HG03045 (cell line): Measurements from ENCODE around the gene HBQ1.
"Not testable (repeated sequence)": the region's sequence is repeated elsewhere in the genome, so short reads cannot be mapped to it uniquely, and the experiment has no call there.

ENCODE experiments used
- ATAC-seq: cut with Tn5 transposase; IDR thresholded peaks from one replicate; pipeline ENCODE4 v1.9.1; 2021; ENCODE audit warnings: mild to moderate bottlenecking, moderate library complexity; ENCODE audit not compliant: unreplicated experiment

HBQ1 gene

DNA sequence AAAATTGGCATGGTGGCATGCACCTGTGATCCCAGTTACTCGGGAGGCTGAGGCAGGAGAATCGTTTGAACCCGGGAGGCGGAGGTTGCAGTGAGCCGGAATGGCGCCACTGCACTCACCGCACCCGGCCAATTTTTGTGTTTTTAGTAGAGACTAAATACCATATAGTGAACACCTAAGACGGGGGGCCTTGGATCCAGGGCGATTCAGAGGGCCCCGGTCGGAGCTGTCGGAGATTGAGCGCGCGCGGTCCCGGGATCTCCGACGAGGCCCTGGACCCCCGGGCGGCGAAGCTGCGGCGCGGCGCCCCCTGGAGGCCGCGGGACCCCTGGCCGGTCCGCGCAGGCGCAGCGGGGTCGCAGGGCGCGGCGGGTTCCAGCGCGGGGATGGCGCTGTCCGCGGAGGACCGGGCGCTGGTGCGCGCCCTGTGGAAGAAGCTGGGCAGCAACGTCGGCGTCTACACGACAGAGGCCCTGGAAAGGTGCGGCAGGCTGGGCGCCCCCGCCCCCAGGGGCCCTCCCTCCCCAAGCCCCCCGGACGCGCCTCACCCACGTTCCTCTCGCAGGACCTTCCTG is at the start of gene HBQ1:
TSS of gene HBQ1 (plus strand) at position 359 of the 575 bp plus-strand sequence. CDS start at position 387, 28 bp downstream.
- no peak for ATAC-seq

DNA sequence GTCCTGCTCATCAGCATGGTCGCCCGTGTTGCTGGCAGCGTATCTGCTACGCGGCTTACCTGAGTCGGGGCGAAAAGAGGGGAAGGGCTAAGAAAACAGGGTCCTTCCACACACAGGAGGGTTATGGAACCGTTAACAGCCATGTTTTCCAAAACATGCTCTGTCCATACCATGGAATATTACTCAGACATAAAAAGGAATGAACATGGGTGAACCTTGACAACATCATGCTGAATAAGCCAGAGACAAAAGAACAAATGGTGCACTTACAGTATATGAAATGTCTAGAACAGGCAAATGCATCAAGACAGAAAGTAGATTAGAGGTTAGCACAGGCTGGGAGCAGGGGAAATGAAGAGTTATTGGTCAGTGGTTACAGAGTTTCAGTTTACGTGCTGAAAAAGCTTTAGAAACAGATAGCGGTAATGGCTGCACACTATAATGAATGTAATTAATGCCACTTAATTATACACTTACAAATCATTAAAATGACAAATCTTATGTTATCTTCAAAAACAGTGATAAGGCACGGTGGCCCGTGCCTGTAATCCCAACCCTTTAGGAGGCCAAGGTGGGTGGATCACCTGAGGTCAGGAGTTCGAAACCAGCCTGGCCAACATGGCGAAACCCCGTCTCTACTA is 49.6 kb upstream of the HBQ1 start:
- no peak for ATAC-seq

DNA sequence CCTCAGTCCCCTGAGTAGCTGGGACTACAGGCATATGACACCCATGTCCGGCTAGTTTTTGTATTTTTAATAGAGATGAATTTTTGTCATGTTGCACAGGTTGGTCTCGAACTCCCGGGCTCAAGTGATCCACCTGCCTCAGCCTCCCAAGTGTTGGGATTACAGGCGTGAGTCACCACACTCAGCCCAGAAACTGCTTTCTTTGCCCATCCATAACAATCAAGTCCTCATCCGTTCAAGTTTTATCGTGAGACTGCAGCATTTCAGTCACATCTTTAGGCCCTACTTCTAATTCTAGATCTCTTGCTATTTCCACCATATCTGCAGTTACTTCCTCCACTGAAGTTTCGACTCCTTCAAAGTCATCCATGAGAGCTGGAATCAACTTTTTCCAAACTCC is 48.1 kb upstream of the HBQ1 start:
- no peak for ATAC-seq

DNA sequence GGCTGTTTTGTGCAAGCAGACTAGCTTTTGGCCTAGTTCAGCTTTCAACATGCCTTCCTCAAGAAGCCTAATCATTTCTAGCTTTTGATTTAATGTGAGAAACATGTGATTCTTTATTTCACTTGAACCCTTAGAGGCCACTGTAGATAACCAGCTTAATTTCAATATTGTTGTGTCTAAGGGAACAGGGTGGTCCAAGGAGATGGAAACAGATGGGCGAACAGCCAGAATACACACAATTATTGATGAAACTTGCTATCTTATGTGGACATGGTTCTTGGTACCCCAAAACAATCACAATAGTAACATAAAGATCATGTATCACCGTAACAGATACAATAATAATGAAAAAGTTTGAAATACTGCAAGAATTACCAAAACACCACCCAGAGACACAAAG is 46.5 kb upstream of the HBQ1 start:
- ATAC-seq: no peak

DNA sequence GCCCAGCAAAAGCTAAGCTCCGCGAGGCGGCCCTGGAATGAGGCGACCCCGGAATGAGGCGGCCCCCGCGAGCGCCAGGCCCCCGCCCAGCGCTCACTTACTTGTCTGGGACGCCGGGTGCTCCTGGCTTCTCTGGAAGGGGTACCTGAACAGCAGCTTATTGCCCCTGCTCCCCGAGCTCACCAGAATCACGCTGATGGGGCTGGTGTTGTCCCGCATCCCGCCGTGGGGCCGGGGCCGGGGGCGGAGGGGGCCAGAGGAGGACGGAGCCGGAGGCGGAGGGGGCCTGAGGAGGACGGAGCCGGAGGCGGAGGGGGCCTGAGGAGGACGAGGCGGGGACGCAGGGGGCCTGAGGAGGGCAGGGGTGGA is 42.2 kb upstream of the HBQ1 start:
- ATAC-seq: no peak

DNA sequence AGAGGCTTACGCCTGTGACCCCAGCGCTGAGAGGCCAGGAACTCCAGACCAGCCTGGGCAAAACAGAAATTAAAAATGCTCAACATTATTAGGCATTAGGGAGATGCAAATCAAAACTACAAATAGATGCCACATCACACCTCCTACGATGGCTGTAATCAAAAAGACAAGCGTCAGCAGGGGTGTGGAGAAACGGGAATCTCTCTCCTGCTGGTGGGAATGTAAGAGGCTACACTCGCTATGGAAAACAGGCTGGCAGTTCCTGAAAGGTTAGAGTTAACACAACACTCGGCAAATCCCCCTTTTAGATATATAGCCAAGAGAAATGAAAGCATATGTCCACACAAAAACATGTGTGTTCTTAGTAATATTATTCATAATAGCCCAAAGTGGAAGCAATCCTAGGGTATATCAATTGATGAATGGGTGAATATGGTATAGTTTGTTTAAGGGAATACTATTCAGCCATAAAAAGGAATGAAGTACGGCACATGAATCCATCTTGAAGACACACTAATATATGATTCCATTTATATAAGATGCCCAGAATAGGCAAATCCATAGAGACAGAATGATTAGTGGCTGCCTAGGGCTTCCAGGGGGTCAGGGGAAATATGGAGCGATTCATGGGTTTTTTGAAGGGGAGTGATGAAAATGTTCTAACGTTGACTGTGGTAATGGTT is 39.9 kb upstream of the HBQ1 start:
- ATAC-seq: no peak

DNA sequence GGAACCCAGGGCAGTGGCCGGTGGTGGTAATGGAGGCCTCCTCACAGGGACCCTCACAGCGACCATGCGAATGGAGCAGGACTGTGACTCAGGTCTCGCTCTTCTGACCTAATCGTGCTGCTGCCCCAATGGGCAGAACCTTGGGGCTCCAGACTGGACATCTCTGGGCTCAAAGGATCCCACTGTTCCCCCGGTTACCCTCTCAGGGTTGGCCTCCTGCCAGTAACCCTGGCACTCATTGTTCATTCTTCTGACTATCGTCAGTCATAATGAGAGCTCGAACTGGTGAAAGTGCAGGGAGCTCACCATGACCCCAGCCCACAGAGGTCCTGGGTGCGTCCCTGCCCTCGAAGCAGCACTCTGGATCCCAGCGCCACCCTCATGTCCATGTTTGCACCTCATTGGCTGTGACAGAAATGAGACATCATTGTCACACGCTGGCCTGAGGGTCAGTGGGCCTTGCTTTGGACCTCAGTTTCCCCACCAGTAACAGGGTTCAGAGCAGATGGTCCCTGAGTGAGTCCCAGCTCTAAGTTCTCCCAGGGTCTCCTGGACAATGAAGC is 37.8 kb upstream of the HBQ1 start:
- ATAC-seq: no peak

DNA sequence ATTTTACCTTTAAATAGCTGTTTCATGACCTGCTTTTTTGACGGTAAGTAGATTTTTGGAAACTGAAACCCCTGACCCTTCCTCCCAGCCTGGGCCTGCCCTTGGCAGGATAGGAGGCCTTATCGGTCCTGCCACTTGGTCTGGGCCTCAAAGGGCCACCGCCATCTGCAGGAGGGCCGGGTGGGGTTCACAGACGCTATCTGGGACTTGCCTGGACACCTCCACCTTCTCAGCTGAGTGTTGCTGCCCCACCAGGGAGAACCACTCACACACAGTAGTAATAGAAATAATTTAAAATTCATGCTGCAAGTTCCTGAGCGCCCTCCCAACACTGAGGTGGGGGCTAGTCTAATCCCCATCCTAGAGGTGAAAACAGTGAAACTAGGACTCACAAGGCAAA is 37.2 kb upstream of the HBQ1 start:
- no peak for ATAC-seq

DNA sequence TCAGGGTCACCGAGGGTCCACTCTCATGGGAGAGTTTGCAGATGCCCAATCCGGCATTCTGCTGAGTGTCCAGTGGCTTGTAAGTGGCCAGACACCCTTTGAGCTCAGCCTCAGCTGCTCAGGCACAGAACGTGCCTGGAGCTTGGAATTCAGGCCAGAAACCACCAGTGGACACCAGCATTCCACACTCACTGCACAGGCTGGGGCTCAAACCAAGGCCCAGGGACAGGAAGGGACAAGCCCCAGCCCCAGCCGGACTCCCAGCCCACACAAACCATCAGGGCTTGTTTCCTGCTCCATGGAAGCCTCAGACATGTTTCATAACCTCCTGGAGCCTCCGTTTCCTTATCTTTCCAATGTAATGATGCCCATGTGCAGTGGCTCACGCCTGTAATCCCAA is 36.8 kb upstream of the HBQ1 start:
- ATAC-seq: no peak

DNA sequence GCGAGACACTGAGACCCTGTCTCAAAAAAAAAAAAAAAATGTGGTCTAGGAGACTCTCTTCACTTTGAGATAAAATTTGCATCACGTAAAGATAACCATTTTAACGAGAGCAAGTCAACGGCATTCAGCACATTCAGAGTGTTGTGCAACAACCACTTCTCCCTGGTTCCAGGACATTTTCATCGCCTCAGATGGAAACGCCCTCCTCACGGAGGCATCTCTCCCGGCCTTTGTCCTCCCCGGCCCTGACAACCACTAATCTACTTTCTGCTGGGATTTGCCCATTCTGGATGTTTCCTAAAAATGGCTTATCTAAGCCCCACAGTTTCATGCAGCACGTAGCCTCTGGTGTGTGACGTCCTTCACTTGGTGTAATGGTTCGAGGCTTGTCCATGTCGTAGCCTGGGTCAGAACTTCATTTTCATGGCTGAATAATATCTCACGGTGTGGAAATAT is 35.4 kb upstream of the HBQ1 start:
- ATAC-seq: no peak

DNA sequence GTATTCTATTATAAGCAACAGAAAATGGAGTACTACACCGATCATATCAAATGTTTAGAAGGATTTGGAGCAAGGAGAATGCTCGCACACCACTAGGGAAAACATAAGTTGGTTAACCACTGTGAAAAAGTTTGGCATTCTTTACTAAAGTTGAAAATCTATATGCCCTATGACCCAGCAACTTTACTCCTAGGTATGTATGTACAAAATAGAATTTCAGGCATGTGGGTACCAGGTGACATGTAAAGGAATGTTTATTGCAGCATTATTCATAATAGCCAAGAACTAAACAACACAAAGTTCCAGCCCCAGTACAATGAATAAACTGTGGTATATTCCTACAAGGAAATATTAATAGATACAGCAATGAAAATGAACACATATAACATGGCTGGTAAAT is 33.6 kb upstream of the HBQ1 start:
- ATAC-seq: no peak

DNA sequence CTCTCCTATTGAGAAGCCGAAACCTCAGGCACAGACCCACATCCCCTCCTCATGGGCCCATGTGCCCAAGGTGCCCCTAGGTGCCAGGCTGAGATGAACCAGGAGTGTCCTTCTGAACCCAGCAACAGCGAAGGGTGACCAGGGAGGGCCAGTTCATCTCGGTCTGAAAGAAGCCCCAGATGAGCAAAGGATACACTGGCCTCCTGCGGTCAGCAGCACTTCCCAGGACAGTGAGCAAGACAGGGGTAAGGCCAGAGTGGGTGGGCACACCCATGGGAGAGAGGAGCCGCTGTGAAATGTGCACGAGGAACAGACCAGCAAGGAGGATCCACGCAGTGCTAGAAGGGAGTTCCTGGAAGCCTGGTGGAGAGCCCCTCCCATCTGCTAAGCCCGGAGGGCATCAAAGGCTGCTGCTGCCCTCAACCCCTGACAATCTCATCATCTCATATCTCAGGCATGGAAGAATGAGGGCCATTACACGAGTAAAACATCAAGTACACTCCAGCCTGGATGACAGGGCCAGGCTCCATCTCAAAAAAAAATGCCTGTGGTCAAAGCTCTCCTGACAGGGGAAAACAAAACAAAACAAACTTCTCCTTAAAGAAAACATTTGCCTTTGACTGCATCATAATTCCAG is 31.1 kb upstream of the HBQ1 start:
- ATAC-seq: no peak

DNA sequence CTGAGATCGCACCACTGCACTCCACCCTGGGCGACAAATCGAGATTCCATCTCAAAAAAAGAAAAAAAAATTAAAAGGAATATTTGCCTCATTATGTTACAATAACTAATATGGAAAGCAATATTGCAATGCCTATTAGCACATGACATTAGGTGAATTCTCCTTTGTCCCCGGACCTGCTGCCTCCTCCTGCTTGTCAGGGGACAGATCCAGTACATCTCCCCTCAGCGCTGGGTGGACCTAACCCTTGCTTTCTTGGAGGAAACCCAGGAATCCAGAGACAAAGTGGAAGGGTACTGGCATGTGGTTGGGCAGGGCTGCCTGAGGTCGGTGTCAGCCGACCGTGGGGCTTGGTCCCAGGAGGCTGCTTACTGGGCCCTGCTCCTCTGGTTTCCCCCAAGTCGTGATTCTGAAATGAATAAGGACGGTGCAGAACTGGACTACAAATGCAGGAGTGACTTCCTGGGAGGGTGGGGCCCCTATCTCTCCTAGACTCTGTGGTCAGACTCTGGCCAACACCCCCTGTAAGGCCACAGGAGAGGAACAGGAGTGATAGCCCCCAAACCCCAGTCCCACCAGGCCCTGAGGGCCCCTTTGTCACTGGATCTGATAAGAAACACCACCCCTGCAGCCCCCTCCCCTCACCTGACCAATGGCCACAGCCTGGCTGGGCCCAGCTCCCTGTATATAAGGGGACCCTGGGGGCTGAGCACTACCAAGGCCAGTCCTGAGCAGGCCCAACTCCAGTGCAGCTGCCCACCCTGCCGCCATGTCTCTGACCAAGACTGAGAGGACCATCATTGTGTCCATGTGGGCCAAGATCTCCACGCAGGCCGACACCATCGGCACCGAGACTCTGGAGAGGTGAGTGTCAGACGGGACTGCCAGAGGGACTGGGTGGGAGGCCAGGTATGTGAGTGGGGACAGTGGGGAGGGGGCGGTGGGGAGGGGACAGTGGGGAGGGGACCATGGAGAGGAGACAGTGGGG is 27.8 kb upstream of the HBQ1 start, which contains the start of gene HBZ:
TSS of gene HBZ (plus strand) at position 504 of the 988 bp plus-strand sequence. CDS start at position 770, 266 bp downstream.
- no peak for ATAC-seq

DNA sequence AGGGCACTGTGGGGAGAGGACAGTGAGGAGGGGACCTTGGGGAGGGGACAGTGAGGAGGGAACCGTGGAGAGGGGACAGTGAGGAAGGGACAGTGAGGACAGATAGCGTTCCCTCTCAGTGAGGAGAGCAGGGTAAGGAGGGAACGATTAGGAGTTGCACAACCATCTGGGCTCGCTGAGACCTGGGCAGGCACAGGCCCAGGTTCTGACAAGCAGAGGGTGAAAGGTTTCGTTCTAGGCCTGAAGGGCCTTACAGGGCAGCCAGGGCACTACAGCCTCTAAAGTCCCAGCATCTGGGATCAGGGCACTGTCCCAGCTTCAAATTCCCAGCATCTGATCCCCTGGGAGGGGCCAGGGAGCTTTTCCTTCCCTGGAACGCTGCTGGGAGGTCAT is 27.1 kb upstream of the HBQ1 start:
- ATAC-seq: not testable (repeated sequence)

DNA sequence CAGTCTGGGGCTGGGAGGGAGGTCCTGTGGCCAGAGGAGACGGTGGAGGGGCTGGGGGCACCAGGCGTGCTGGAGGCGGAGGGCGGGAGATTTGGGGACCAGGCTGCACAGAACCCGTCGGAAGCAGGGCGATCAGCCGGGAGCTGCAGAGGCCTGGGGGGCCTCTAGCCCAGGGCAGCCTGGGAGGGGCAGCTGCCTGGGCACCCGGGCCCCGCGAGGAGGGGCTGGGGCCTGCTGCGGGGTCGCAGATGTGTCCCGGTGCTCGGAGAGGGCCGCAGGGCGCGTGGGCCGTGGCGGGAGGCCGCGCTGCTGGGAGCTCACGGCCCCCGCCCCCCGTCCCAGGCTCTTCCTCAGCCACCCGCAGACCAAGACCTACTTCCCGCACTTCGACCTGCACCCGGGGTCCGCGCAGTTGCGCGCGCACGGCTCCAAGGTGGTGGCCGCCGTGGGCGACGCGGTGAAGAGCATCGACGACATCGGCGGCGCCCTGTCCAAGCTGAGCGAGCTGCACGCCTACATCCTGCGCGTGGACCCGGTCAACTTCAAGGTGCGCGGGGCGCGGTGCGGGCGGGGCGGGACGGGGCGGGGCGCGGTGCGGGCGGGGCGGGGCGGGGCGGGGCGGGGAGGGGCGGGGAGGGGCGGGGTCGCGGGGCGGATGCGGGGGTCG is 26.6 kb upstream of the HBQ1 start:
- ATAC-seq: not testable (repeated sequence)

DNA sequence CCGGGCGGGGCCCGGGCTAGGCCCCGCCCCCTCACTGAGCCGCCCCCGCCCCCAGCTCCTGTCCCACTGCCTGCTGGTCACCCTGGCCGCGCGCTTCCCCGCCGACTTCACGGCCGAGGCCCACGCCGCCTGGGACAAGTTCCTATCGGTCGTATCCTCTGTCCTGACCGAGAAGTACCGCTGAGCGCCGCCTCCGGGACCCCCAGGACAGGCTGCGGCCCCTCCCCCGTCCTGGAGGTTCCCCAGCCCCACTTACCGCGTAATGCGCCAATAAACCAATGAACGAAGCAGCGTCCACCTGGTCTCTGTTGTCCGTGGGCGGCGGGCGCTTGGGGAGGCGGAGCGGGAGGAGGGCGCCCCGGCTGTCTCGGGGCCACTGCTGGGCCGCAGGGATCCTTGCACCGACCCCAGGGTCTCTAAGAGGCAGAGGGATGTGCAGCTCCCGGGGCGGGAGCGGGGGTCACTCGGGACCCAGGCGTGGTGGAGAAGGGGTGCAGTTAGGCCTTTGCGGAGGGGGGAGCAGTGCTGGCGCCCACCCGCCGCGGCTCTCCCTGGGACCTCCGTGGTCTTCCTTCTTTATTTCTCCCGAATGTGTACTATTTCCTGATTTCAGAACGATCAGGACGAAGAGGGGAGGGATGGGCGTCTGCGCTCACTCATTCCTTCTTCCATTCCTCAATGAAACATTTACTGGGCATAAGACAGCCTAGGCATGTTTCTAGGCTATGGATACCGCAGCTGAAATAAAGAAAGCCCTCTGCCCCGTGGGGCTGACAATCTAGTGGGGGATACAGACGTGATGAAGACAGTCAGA is 25.8 kb upstream of the HBQ1 start:
- no peak for ATAC-seq

DNA sequence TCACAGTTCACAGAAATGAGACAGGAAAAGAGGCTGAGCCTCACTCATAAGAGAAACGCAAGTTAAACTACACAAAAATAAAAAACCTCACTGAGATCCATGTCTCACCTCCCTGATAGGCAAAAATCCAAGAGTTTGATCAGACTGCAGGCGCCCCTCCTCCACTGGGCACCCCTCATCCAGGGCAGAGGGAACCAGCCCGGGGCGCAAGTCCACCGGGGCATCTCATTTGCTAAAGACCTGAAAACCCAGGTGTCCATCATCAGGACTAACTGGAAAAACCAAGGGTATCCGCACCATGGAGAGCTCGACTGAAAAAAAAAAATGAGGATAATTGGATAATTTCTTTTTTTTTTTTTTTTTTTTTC is 25.2 kb upstream of the HBQ1 start:
- no peak for ATAC-seq

DNA sequence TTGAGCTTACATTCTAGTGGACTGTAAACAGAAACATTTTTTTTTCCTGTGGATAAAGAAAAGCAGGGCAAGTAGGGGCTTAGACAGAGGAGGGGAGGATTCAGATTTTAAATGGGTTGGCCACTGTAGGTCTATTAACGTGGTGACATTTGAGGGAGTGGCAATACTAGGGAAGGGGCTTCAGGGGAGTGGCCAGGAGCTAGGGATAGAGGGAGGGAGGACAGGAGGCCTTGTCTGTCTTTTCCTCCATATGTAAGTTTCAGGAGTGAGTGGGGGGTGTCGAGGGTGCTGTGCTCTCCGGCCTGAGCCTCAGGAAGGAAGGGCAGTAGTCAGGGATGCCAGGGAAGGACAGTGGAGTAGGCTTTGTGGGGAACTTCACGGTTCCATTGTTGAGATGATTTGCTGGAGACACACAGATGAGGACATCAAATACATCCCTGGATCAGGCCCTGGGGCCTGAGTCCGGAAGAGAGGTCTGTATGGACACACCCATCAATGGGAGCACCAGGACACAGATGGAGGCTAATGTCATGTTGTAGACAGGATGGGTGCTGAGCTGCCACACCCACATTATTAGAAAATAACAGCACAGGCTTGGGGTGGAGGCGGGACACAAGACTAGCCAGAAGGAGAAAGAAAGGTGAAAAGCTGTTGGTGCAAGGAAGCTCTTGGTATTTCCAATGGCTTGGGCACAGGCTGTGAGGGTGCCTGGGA is 21.0 kb upstream of the HBQ1 start:
- no peak for ATAC-seq
